ENCODE results near the gene AEBP2.

DNA sequence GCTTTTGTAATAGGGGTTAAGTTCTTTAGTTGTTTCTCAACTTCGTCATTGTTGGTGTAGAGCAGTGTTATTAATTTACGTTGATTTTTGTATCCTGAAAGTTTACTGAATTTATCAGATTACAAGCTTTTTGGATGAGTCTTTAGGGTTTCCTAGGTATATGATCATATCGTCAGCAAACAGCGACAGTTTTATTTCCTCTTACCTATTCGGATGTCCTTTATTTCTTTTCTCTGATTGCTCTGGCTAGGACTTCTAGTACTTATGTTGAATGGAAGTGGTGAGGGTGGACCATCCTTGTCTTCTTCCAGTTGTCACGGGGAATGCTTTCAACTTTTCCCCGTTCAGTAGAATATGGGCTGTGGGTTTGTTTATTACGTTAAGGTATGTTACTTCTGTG lies 37.8 kb downstream of the AEBP2 start:
- TF ChIP-seq POLR2A (IDR thresholded peaks at IDR 0.05): no peak
- TF ChIP-seq EP300 (IDR thresholded peaks at IDR 0.05): no peak

All from suprapubic skin (tissue), 2 donors.